Parathyroid adenoma (tissue), 2 donors: Measurements from ENCODE around the gene MECP2.

ENCODE experiments used
- H2AFZ ChIP-seq: fragments of 300-600 bp; sonication (generic); one replicate; pipeline ENCODE4 v1.7.0; 2017; ENCODE audit warnings: antibody characterized with exemption, mild to moderate bottlenecking
- H3K27ac ChIP-seq: fragments of 300-600 bp; sonication (generic); one replicate; pipeline ENCODE4 v1.7.0; 2017
- H3K27me3 ChIP-seq: fragments of 300-600 bp; sonication (generic); one replicate; pipeline ENCODE4 v1.7.0; 2017; ENCODE audit warnings: low read length; ENCODE audit not compliant: control insufficient read depth, insufficient read depth
- H3K36me3 ChIP-seq: fragments of 300-600 bp; sonication (generic); one replicate; pipeline ENCODE4 v1.7.0; 2017; ENCODE audit warnings: low read length; ENCODE audit not compliant: control insufficient read depth, insufficient read depth
- H3K4me1 ChIP-seq: fragments of 300-600 bp; sonication (generic); one replicate; pipeline ENCODE4 v1.7.0; 2017; ENCODE audit warnings: control low read depth
- H3K4me2 ChIP-seq: fragments of 300-600 bp; sonication (generic); one replicate; pipeline ENCODE4 v1.7.0; 2017; ENCODE audit warnings: low read length
- H3K4me3 ChIP-seq: fragments of 300-600 bp; sonication (generic); one replicate; pipeline ENCODE4 v1.7.0; 2017; ENCODE audit warnings: low read depth, low read length
- H3K79me2 ChIP-seq: fragments of 300-600 bp; sonication (generic); one replicate; pipeline ENCODE4 v1.7.0; 2017; ENCODE audit warnings: control low read depth
- H3K9ac ChIP-seq: fragments of 300-600 bp; sonication (generic); one replicate; pipeline ENCODE4 v1.7.0; 2017; ENCODE audit warnings: mild to moderate bottlenecking
- H3K9me3 ChIP-seq: fragments of 300-600 bp; sonication (generic); one replicate; pipeline ENCODE4 v1.7.0; 2017; ENCODE audit warnings: low read length; ENCODE audit not compliant: control insufficient read depth
- TF ChIP-seq, protein P1 (sequence below): fragments of 300-600 bp; sonication (generic); IDR thresholded peaks from one replicate; pipeline ENCODE4 v1.7.0; 2017; ENCODE audit warnings: antibody characterized with exemption, mild to moderate bottlenecking
- donor health status: primary hyperparathyroidism.

MECP2 gene

DNA sequence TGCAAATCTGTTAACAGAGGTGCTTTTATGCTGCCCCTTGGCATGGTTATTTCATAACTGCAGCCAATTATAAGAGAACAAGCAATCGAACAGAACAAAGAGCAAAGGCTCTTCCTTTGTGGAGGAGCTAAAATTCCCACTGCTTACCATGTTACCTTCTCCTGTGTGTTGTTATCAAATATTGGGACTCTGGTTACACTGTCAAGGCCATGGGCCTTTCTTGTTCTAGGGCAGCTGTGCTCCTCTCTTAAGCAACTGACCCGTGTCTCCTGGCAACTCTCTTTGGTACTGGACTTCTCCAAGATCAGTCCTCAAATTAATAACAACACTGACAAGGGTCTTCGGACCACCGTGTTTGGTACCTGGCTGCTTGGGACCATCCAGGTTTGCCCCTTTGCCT lies 34.4 kb upstream of the MECP2 start:
- Histone ChIP-seq H3K27ac (no peak overlapping the region), H2AFZ (no peak overlapping the region), H3K9me3 (no peaks in the 10 kb centered on the region), H3K9ac (no peak overlapping the region), H3K4me1 (no peaks in the 10 kb centered on the region), H3K4me3 (no peak overlapping the region), H3K4me2 (no peak overlapping the region), H3K79me2 (no peaks in the 10 kb centered on the region), H3K36me3 (no peaks in the 10 kb centered on the region), H3K27me3 (no peaks in the 10 kb centered on the region)
- TF ChIP-seq, protein P1, sequence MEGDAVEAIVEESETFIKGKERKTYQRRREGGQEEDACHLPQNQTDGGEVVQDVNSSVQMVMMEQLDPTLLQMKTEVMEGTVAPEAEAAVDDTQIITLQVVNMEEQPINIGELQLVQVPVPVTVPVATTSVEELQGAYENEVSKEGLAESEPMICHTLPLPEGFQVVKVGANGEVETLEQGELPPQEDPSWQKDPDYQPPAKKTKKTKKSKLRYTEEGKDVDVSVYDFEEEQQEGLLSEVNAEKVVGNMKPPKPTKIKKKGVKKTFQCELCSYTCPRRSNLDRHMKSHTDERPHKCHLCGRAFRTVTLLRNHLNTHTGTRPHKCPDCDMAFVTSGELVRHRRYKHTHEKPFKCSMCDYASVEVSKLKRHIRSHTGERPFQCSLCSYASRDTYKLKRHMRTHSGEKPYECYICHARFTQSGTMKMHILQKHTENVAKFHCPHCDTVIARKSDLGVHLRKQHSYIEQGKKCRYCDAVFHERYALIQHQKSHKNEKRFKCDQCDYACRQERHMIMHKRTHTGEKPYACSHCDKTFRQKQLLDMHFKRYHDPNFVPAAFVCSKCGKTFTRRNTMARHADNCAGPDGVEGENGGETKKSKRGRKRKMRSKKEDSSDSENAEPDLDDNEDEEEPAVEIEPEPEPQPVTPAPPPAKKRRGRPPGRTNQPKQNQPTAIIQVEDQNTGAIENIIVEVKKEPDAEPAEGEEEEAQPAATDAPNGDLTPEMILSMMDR, result no peak

GRCh38 chrX:154126101-154126500 lies 28.6 kb upstream of the MECP2 start:
- Histone ChIP-seq H3K27me3 (no peaks in the 10 kb centered on the region), H3K79me2 (no peaks in the 10 kb centered on the region), H3K4me3 (no peak overlapping the region), H3K27ac (no peak overlapping the region), H3K4me1 (no peaks in the 10 kb centered on the region), H3K4me2 (no peak overlapping the region), H3K9me3 (no peaks in the 10 kb centered on the region), H3K36me3 (no peaks in the 10 kb centered on the region), H3K9ac (no peak overlapping the region), H2AFZ (no peak overlapping the region)
- TF ChIP-seq, protein P1, result no peak

GRCh38 chrX:154125391-154126040 lies 28.0 kb upstream of the MECP2 start:
- H3K4me2 ChIP-seq, result no peak overlapping the region
- TF ChIP-seq, protein P1, result no peak
- H3K27me3 ChIP-seq, result no peaks in the 10 kb centered on the region
- no peaks in the 10 kb centered on the region for H3K4me1 ChIP-seq
- no peaks in the 10 kb centered on the region for H3K79me2 ChIP-seq
- no peak overlapping the region for H3K9ac ChIP-seq
- no peak overlapping the region for H3K27ac ChIP-seq
- H2AFZ ChIP-seq, result no peak overlapping the region
- H3K36me3 ChIP-seq, result no peaks in the 10 kb centered on the region
- H3K9me3 ChIP-seq, result no peaks in the 10 kb centered on the region
- H3K4me3 ChIP-seq, result no peak overlapping the region

DNA sequence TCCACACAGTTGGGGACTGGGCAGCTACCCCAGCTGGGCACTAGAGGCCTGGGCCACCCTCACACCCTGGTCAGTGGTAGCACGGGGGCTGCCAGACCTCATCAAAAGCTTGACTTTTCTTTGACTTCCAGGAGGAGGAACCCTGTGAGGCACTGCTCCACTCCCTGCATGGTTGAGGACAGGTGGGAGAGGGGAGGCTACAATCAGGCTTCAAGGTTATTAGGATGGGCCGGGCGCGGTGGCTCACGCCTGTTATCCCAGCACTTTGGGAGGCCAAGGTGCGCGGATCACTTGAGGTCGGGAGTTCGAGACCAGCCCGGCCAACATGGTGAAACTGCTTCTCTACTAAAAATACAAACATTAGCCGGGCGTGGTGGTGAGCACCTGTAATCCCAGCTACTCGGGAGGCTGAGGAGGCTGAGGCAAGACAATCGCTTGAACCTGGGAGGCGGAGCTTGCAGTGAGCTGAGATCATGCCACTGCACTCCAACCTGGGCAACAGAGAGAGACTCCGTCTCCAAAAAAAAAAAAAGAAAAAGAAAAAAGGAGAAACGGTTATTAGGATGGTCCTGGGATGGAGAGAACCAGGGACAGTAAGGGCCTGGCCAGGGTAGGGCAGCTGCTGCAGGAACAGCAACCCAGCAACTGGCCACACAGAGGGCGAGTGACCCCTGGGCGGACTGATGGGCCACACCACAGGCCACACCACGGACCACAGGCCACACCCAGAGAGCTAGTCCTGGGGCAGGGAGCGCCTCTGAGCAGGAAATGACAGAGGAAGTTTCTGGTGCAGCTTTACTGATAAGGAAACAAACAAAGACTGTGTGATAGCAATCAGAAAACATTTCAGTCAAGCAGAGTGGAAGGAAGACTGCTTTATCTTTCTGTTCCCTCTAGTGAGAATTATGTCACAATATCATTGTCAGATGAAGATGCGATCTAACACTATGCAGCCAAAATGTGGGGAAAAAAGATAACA lies 26.0 kb upstream of the MECP2 start:
- H3K27ac ChIP-seq, result no peak overlapping the region
- no peaks in the 10 kb centered on the region for H3K27me3 ChIP-seq
- no peak overlapping the region for H3K9ac ChIP-seq
- H3K36me3 ChIP-seq, result no peaks in the 10 kb centered on the region
- H2AFZ ChIP-seq, result no peak overlapping the region
- TF ChIP-seq, protein P1, result no peak
- H3K4me2 ChIP-seq, result no peak overlapping the region
- H3K4me1 ChIP-seq, result no peaks in the 10 kb centered on the region
- H3K4me3 ChIP-seq, result no peak overlapping the region
- no peaks in the 10 kb centered on the region for H3K79me2 ChIP-seq
- no peaks in the 10 kb centered on the region for H3K9me3 ChIP-seq
